ENCODE results near the gene CALCOCO1.

DNA sequence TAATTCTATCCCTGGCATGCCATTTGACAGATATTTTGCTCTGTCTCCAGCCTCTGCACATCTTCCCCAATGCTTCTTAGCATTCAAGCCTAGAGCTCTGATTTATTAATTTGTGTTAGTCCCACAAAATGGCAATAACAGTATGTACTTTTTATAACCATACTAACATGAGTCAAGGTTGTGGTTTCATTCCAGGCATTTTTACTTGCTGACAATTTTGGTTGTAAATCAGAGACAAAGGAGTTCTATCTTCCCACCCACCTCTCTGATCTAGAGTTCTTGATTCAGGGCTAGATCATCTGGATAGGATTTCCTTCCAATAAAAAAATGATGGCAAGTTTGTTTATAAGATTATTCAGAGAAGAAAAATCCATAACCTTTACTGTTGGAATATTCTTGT lies 43.0 kb upstream of the CALCOCO1 start:
- TF ChIP-seq, protein P1, sequence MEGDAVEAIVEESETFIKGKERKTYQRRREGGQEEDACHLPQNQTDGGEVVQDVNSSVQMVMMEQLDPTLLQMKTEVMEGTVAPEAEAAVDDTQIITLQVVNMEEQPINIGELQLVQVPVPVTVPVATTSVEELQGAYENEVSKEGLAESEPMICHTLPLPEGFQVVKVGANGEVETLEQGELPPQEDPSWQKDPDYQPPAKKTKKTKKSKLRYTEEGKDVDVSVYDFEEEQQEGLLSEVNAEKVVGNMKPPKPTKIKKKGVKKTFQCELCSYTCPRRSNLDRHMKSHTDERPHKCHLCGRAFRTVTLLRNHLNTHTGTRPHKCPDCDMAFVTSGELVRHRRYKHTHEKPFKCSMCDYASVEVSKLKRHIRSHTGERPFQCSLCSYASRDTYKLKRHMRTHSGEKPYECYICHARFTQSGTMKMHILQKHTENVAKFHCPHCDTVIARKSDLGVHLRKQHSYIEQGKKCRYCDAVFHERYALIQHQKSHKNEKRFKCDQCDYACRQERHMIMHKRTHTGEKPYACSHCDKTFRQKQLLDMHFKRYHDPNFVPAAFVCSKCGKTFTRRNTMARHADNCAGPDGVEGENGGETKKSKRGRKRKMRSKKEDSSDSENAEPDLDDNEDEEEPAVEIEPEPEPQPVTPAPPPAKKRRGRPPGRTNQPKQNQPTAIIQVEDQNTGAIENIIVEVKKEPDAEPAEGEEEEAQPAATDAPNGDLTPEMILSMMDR (IDR thresholded peaks at IDR 0.05): no peak
- no peak for TF ChIP-seq POLR2A (IDR thresholded peaks at IDR 0.05)

Data from sigmoid colon (tissue), 3 donors.